Effector memory CD4-positive, alpha-beta T cell (primary cell): ENCODE measurements around the gene ADAR.

Experiments
- DNase-seq, 3 donors: peaks; one replicate each; pipeline ENCODE4 v3.0.0-alpha.2; 2020
- H3K27ac ChIP-seq: 2 replicates; pipeline ENCODE4 v1.7.0; 2013; ENCODE audit warnings: mild to moderate bottlenecking, low read length, moderate library complexity; ENCODE audit not compliant: insufficient read depth, poor library complexity, severe bottlenecking
- H3K27me3 ChIP-seq: replicated peaks from 2 replicates; pipeline ENCODE4 v1.7.0; 2013; ENCODE audit warnings: mild to moderate bottlenecking, low read length; ENCODE audit not compliant: insufficient read depth, control insufficient read depth, poor library complexity, severe bottlenecking
- H3K36me3 ChIP-seq: 2 replicates; pipeline ENCODE4 v1.7.0; 2013; ENCODE audit warnings: mild to moderate bottlenecking, low read length, moderate library complexity; ENCODE audit not compliant: control insufficient read depth, insufficient read depth
- H3K4me1 ChIP-seq: 2 replicates; pipeline ENCODE4 v1.7.0; 2013; ENCODE audit warnings: low read length, mild to moderate bottlenecking; ENCODE audit not compliant: control insufficient read depth, insufficient read depth, poor library complexity, severe bottlenecking
- H3K4me3 ChIP-seq: 2 replicates; pipeline ENCODE4 v1.7.0; 2013; ENCODE audit warnings: low read length, low read depth, mild to moderate bottlenecking; ENCODE audit not compliant: insufficient read depth, poor library complexity, severe bottlenecking
- H3K9me3 ChIP-seq: 2 replicates; pipeline ENCODE4 v1.7.0; 2013; ENCODE audit warnings: mild to moderate bottlenecking, low read length, moderate library complexity; ENCODE audit not compliant: control insufficient read depth

The ADAR gene

GRCh38 chr1:154559466-154560044 is 48.4 kb downstream of the ADAR start:
- DNase-seq, result peak; percentile 49 to 77 (median 69)
- Histone ChIP-seq H3K9me3 (no peaks in the 10 kb centered on the region), H3K27me3 (no peaks in the 10 kb centered on the region), H3K4me1 (peaks cover 14% of the 10 kb centered on the region), H3K4me3 (peak overlapping the region; percentile 56), H3K36me3 (peaks cover 18% of the 10 kb centered on the region), H3K27ac (peak overlapping the region; percentile 69)

GRCh38 chr1:154558720-154559465 is 49.1 kb downstream of the ADAR start:
- Histone ChIP-seq H3K9me3 (no peaks in the 10 kb centered on the region), H3K27ac (peak overlapping the region; percentile 69), H3K4me3 (peak overlapping the region; percentile 56), H3K4me1 (peaks cover 14% of the 10 kb centered on the region), H3K36me3 (peaks cover 25% of the 10 kb centered on the region), H3K27me3 (no peaks in the 10 kb centered on the region)
- DNase-seq, result peak; percentile 99 to 100 (median 100)

DNA sequence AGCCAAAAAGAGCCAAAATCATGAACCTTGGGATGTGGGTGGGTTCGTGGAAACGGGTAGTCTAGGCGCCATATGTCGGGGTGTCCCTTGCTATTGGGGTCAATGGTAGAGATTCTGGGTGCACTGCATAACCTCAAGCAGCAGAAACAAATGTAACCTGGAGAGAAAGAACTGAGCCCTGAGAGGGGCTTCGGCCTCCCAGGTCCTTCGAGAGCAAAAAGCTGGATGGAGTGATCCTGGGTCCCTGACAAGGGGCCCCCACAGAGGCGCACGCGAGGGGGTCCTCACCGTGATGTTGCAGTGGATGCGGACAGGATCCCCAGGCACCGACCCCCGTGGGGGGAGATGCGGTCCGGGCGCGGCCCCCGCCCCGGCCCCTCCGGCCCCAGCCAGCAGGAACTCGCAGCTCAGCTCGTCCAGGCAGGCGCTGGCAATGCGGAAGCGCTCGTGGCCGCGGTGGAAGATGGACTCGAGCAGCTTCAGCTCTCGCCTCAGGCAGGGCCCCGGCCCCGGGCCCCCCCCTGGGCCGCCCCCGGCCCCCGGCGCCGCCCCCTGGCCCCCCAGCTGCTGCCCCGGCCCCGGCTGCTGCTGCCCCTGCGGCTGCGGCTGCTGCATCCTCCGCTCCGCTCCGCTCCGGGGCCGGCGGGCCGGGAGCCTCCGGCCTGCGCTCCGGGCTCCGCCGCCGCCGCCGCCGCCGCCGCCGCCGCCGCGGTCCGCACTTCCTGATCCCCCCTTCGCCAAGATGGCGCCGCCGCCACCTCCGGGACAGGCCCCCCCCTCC is 49.9 kb downstream of the ADAR start, which contains the start of gene UBE2Q1:
UBE2Q1 (minus strand) TSS at position 724 of the 781 bp plus-strand sequence; CDS start at position 615, 109 bp downstream.
- Histone ChIP-seq H3K4me3 (peak within 1 kb of the TSS; percentile 75), H3K27me3 (no peaks in the 10 kb centered on the region), H3K36me3 (peaks cover 32% of the 10 kb centered on the region), H3K4me1 (peaks cover 14% of the 10 kb centered on the region), H3K27ac (peak within 1 kb of the TSS; percentile 69), H3K9me3 (no peaks in the 10 kb centered on the region)
- peak in 2 of 3 donors; percentile 23 to 37 for DNase-seq

DNA sequence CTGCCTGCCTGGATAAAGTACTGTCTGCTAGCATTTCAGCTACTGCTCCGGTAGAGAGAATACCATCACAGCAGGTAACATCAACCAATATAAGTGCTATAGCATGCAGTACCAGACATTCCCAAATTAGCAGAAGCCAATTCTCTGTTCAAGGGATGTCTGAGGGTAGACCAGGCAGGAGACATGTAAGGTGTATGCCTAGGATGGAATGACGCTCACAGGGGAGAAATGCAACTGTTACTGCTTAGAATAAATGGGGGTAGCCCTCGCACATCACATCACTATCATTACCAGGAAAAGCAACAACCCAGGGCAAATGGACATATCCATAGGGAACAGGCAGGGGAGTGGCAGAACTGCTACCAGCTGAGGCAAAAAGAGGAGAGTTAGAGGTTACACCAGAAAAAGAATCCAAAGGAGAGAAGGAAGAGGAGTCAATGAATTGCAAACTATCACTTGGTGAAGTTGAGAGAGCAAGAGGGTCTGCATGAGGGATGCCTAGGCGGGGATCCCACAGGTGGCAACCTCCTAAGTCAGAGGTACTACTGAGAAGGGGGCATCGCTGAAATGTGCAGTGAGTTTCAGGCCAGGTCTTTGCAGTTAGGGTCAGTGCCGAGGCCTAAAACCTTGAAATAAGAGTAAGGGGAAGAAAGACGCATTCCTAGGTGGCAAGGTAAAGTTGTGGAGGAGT is 50.6 kb downstream of the ADAR start:
- peak overlapping the region; percentile 67 for H3K27ac ChIP-seq
- peaks cover 40% of the 10 kb centered on the region for H3K36me3 ChIP-seq
- no peaks in the 10 kb centered on the region for H3K9me3 ChIP-seq
- no peak for DNase-seq
- H3K4me1 ChIP-seq, result peaks cover 14% of the 10 kb centered on the region
- H3K27me3 ChIP-seq, result no peaks in the 10 kb centered on the region
- peak overlapping the region; percentile 75 for H3K4me3 ChIP-seq

GRCh38 chr1:154556422-154556821 is 51.6 kb downstream of the ADAR start:
- H3K27ac ChIP-seq, result peak overlapping the region; percentile 67

GRCh38 chr1:154553056-154554030 is 54.6 kb downstream of the ADAR start:
- Histone ChIP-seq H3K27ac (no peak overlapping the region), H3K4me3 (no peak overlapping the region), H3K9me3 (no peaks in the 10 kb centered on the region), H3K27me3 (no peaks in the 10 kb centered on the region), H3K36me3 (peaks cover 71% of the 10 kb centered on the region), H3K4me1 (peaks cover 14% of the 10 kb centered on the region)
- DNase-seq, result no peak

More at GRCh38 chr1:154556422-154556821, 51.6 kb downstream of the ADAR start:
- Histone ChIP-seq H3K4me3 (no peak overlapping the region), H3K9me3 (no peaks in the 10 kb centered on the region), H3K36me3 (peaks cover 49% of the 10 kb centered on the region), H3K4me1 (peaks cover 14% of the 10 kb centered on the region), H3K27me3 (no peaks in the 10 kb centered on the region)
- DNase-seq, result no peak

GRCh38 chr1:154552036-154552435 is 56.0 kb downstream of the ADAR start:
- Histone ChIP-seq H3K4me1 (peaks cover 10% of the 10 kb centered on the region), H3K27me3 (no peaks in the 10 kb centered on the region), H3K9me3 (no peaks in the 10 kb centered on the region), H3K4me3 (no peak overlapping the region), H3K27ac (no peak overlapping the region), H3K36me3 (peaks cover 71% of the 10 kb centered on the region)
- no peak for DNase-seq

DNA sequence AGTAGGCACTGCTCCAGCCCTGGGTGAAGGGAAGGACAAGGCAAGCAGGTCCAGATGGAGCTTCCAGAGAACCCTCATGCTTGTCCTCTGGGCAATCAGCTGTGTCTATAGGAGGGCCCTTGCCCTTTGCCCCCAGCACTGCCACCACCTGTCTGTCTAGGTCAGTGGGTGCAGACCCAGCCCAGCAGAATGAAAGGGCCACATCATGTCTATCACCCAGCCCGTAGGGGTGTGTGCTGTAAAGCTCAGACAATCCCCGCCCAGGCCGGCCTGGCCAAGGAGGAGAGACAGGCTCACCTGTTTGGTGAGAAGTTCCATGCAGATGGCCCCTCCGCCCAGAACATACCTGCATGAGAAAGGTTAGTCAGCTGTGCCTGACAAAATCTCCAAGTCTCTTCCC is 56.5 kb downstream of the ADAR start:
- H3K4me1 ChIP-seq, result peaks cover 4% of the 10 kb centered on the region
- no peak overlapping the region for H3K27ac ChIP-seq
- H3K4me3 ChIP-seq, result no peak overlapping the region
- H3K36me3 ChIP-seq, result peaks cover 71% of the 10 kb centered on the region
- no peaks in the 10 kb centered on the region for H3K27me3 ChIP-seq
- no peaks in the 10 kb centered on the region for H3K9me3 ChIP-seq
- DNase-seq, result no peak

GRCh38 chr1:154550657-154551056 is 57.3 kb downstream of the ADAR start:
- Histone ChIP-seq H3K27ac (no peak overlapping the region), H3K9me3 (no peaks in the 10 kb centered on the region), H3K36me3 (peaks cover 64% of the 10 kb centered on the region), H3K4me1 (no peaks in the 10 kb centered on the region), H3K4me3 (no peak overlapping the region), H3K27me3 (no peaks in the 10 kb centered on the region)
- DNase-seq, result no peak
